Measurements from ENCODE around the gene NFE2L3. TPM values are rescaled to one million over a fixed set of nuclear protein-coding genes. Genes with fewer than 3 reads are reported as not detected.

Gene NFE2L3
- total RNA-seq, 2 donors from 2014 or later = 18.5 to 22.2 TPM

DNA sequence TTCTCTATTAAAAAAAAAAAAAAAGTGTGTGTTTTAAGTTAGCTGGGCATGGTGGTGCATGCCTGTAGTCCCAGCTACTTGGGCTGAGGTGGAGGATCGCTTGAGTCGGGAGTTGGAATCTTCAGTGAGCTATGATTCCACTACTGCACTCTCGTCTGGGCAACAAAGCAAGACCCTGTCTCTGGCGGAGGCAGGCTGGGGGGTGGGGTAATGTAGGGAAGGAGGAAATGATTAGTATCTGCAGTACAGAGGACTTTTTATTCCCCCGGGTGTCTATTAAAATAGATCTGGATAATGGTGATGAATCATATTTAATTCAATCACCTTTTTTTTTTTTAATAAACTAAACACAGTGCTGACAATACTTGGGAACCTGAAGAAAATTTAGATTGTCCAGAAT is 56.0 kb downstream of the NFE2L3 start:
- H3K4me1 Mint-ChIP-seq (ENCODE audit: low read depth) = peaks cover 49% of the 10 kb centered on the region
- no peak for DNase-seq
- no peak for ATAC-seq (replicated peaks in 1 of 2)
- H3K27ac Mint-ChIP-seq = peak overlapping the region; percentile 24
- no peaks in the 10 kb centered on the region for H3K9me3 Mint-ChIP-seq
- no peaks in the 10 kb centered on the region for H3K27me3 Mint-ChIP-seq (ENCODE audit: low read depth)
- no peak overlapping the region for H3K4me3 Mint-ChIP-seq
- peaks cover 11 to 65% of the 10 kb centered on the region in 2 donors for H3K36me3 Mint-ChIP-seq (ENCODE audit: insufficient read depth in 2 of 2)

DNA sequence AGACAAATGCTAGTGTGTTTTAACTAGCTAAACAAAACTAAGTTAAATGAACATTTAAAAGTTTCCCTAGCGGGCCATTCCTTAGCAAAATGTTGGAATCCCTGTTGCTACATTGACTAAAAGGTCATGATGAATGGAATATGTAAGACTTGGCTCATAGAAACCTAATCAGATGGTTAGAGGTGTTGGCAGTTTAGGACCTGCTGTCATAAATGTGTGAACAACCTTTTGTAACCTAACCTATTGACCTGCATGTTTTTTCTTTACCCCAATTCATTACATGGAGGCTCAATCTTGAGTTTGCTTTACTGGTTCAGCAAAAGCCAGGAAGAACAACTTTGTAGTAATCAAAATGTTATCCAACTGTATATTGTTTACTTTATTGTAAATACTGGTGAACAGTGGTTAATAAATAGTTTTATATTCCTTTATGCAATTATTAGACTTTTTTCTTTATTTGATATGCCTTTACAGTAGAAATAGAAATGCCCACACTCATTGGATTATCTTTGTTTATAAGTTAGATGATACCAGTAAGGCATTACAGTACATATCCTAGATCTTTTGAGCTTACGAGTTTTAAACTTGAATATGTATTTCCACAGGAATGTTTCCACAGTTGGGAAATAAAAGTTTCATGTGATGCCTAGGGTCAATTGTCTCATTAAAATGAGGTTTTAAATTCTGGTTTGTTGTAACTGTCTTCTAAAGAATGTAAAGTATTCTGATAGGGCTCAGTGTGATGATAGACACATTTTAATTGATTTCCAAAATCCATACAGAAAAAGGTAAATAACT is 61.1 kb downstream of the NFE2L3 start:
- DNase-seq = no peak
- Mint-ChIP-seq H3K27ac (no peak overlapping the region), H3K36me3 (ENCODE audit: insufficient read depth in 2 of 2) (peaks cover 6 to 28% of the 10 kb centered on the region in 2 donors), H3K9me3 (peaks cover 0 to 2% of the 10 kb centered on the region in 2 donors), H3K4me3 (no peak overlapping the region), H3K27me3 (ENCODE audit: low read depth) (no peaks in the 10 kb centered on the region), H3K4me1 (ENCODE audit: low read depth) (peaks cover 26% of the 10 kb centered on the region)
- no peak for ATAC-seq (replicated peaks in 1 of 2)

DNA sequence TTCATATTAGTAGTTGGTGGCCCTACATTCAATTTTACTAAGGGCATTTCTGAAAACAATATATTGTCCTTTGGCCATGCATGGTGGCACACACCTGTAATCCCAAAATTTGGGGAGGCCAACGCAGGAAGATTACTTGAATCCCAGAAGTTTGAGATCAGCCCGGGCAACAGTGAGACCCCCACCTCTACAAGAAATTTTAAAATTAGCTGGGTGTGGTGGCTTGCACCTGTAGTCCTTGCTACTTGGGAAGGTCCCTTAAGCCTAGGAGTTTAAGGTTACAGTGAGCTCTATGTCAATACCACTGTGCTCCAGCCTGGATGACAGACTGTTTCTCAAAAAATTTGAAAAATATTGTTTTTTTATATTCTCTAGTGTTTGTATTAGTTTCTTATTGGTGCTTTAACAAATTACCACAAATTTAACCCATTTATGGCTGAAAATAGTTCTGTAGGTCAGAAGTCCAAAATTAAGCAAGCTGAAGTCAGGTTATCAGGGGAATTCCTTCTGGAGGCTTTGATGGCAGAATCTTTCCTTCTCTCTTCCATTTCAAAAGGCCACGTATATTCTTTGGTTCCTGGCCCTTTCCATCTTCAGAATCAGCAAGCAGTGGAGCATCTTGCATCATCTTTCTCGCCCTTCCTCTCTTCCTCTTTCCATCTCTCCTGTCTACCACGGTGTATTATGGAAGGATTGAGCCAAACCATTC is 62.0 kb downstream of the NFE2L3 start:
- peaks cover 26% of the 10 kb centered on the region for H3K4me1 Mint-ChIP-seq (ENCODE audit: low read depth)
- H3K9me3 Mint-ChIP-seq = peaks cover 0 to 2% of the 10 kb centered on the region in 2 donors
- DNase-seq (no peak), ATAC-seq (replicated peaks in 1 of 2) (no peak)
- peaks cover 6 to 25% of the 10 kb centered on the region in 2 donors for H3K36me3 Mint-ChIP-seq (ENCODE audit: insufficient read depth in 2 of 2)
- peak overlapping the region; percentile 84 for H3K27ac Mint-ChIP-seq
- peak overlapping the region; percentile 3 to 17 for H3K4me3 Mint-ChIP-seq
- H3K27me3 Mint-ChIP-seq (ENCODE audit: low read depth) = no peaks in the 10 kb centered on the region

DNA sequence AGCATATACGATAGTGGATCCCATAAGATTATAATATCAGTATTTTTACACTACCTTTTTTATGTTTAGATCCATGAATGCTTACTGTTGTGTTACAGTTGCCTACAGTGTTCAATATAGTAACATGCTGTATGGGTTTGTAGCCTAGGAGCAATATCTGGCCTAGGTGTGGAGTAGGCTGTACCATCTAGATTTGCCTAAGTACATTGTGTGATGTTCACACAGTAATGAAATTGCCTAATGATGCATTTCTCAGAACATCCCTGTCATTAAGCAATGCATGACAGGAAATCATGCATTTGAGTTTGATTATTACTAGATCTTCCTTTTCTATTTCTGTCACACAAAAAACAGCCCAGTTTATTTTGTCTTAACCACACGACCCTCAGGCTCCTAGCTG is 64.1 kb downstream of the NFE2L3 start:
- peaks cover 0 to 2% of the 10 kb centered on the region in 2 donors for H3K9me3 Mint-ChIP-seq
- H3K27ac Mint-ChIP-seq = peak overlapping the region; percentile 54
- DNase-seq (no peak), ATAC-seq (replicated peaks in 1 of 2) (peak; percentile 66 to 73)
- no peak overlapping the region for H3K4me3 Mint-ChIP-seq
- no peaks in the 10 kb centered on the region for H3K27me3 Mint-ChIP-seq (ENCODE audit: low read depth)
- peaks cover 2 to 14% of the 10 kb centered on the region in 2 donors for H3K36me3 Mint-ChIP-seq (ENCODE audit: insufficient read depth in 2 of 2)
- H3K4me1 Mint-ChIP-seq (ENCODE audit: low read depth) = peaks cover 26% of the 10 kb centered on the region

DNA sequence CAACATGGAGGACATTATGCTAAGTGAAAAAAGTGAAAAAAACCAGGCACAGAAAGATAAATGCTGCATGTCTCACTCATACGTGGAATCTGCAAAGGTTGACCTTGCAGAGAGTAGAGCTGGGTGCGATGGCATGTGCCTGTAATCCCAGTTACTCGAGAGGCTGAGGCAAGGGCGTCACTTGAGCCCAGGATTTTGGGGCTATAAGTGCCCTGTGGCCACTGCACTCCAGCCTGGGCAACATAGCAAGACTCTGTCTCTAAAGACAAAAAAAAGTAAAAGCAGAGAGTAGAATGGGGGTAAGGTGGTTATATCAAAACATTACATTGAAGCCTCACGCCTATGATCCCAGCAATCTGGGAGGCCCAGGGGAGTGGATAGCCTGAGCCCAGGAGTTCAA is 72.4 kb downstream of the NFE2L3 start:
- no peak overlapping the region for H3K4me3 Mint-ChIP-seq
- no peaks in the 10 kb centered on the region for H3K27me3 Mint-ChIP-seq (ENCODE audit: low read depth)
- H3K9me3 Mint-ChIP-seq = no peaks in the 10 kb centered on the region
- no peaks in the 10 kb centered on the region for H3K4me1 Mint-ChIP-seq (ENCODE audit: low read depth)
- ATAC-seq (replicated peaks in 1 of 2) (no peak), DNase-seq (no peak)
- no peaks in the 10 kb centered on the region for H3K36me3 Mint-ChIP-seq (ENCODE audit: insufficient read depth in 2 of 2)
- H3K27ac Mint-ChIP-seq = no peak overlapping the region

DNA sequence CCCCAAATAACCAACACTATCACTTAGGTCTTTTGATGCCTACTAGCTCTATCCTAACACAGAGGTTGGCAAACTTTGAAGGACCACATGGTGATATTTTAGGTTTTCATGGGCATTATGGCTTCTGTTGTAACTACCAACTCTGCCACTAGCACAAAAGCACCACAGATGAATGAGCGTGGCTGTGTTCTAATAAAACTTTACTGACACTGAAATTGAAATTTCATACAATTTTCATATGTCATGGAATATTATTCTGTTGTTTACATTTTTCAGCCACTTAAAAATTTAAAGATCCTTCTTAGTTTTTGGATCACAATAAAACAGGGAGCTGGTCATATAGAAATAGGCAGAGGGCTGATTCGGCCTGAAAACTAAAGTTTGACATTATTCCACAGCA is 76.0 kb downstream of the NFE2L3 start:
- H3K36me3 Mint-ChIP-seq (ENCODE audit: insufficient read depth in 2 of 2) = no peaks in the 10 kb centered on the region
- no peaks in the 10 kb centered on the region for H3K27me3 Mint-ChIP-seq (ENCODE audit: low read depth)
- ATAC-seq (replicated peaks in 1 of 2) = no peak
- H3K4me1 Mint-ChIP-seq (ENCODE audit: low read depth) = no peaks in the 10 kb centered on the region
- no peak overlapping the region for H3K4me3 Mint-ChIP-seq
- H3K9me3 Mint-ChIP-seq = no peaks in the 10 kb centered on the region
- DNase-seq = no peak
- H3K27ac Mint-ChIP-seq = no peak overlapping the region

DNA sequence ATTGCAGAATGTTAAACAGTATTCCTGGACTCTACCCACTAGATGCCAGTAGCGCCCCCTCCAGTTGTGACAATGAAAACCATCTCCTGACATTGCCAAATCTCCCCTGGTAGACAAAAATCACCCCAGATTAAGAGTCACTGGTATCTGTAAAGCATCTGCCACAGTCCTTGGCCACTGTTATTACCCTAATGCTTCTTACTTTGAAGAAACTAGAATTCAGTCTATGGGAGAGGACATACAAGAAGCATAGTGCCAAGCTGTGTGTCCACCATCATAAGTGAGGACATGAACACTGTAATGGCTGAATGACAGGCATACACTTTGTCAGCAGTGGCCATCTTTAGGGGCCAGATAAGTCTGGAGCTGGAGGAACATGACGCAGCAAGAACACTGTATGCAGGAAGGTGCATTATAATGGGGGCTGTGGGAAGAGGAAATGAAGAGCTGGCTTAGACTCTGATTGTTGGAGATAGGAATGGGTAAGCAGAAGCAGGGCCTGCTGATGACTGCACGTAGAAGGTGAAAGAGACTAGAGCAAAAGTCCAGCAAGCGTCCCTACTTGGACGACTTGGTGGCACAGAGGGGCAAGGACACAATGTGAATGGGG is 82.0 kb downstream of the NFE2L3 start:
- Mint-ChIP-seq H3K4me1 (ENCODE audit: low read depth) (no peaks in the 10 kb centered on the region), H3K4me3 (no peak overlapping the region), H3K27ac (no peak overlapping the region), H3K36me3 (ENCODE audit: insufficient read depth in 2 of 2) (no peaks in the 10 kb centered on the region), H3K27me3 (ENCODE audit: low read depth) (peaks cover 6% of the 10 kb centered on the region), H3K9me3 (no peaks in the 10 kb centered on the region)
- ATAC-seq (replicated peaks in 1 of 2) (no peak), DNase-seq (no peak)

Other genes with a start within 250 kb of the NFE2L3 start
- gene HNRNPA2B1, start 48.5 kb downstream of the NFE2L3 start, total RNA-seq = 100 to 1,000 TPM; 439 to 483 TPM
- 100 to 1,000 TPM; 201 to 221 TPM for gene CBX3, start 49.5 kb downstream of the NFE2L3 start, total RNA-seq
- gene SNX10, start 139.7 kb downstream of the NFE2L3 start, total RNA-seq = 10 to 100 TPM; 37.4 to 41.8 TPM

All from activated T-cell treated with anti-CD3 and anti-CD28 coated beads, Interleukin-2, amount 50 U/mL, for 72 hours (primary cell).